Measurements from ENCODE around the gene CHST8. TPM values are rescaled to one million over a fixed set of nuclear protein-coding genes. Genes with fewer than 3 reads are reported as not detected.

CHST8 gene
- polyA plus RNA-seq, 1 of the 3 experiments (the other 2 are of a cell fraction), result 0.05 TPM

GRCh38 chr19:33669376-33669775 is 47.6 kb downstream of the CHST8 start:
- Histone ChIP-seq H3K4me3 (ENCODE audit: low read depth in 2 of 2, low read length in 1 of 2) (no peak overlapping the region), H3K36me3 (replicated peaks in 1 of 2; ENCODE audit: control insufficient read depth in 1 of 2, insufficient read depth in 2 of 2, low read length in 1 of 2) (no peaks in the 10 kb centered on the region), H3K79me2 (ENCODE audit: insufficient read depth) (no peaks in the 10 kb centered on the region), H3K27ac (ENCODE audit: low read depth in 2 of 2, low read length in 1 of 2) (no peak overlapping the region), H2AFZ (ENCODE audit: low read depth) (no peak overlapping the region), H3K9ac (no peak overlapping the region), H3K4me1 (ENCODE audit: control insufficient read depth in 1 of 2, insufficient read depth in 2 of 2, low read depth in 1 of 2, low read length in 1 of 2) (peaks cover 0 to 37% of the 10 kb centered on the region in 2 experiments; a peak in 2 of 4 replicates), H4K20me1 (ENCODE audit: insufficient read depth) (no peaks in the 10 kb centered on the region), H3F3A (replicated peaks; ENCODE audit: insufficient read depth) (no peaks in the 10 kb centered on the region), H3K9me2 (no peaks in the 10 kb centered on the region), H3K27me3 (ENCODE audit: insufficient read depth) (no peaks in the 10 kb centered on the region), H3K4me2 (no peak overlapping the region), H3K9me3 (no peaks in the 10 kb centered on the region)
- no peak for DNase-seq
- no peak for TF ChIP-seq MXI1 (IDR thresholded peaks at IDR 0.05; ENCODE audit: low read depth, low read length)
- no peak for TF ChIP-seq GATA2 (CRISPR knock-in tag; IDR thresholded peaks at IDR 0.05)
- TF ChIP-seq, protein P1, sequence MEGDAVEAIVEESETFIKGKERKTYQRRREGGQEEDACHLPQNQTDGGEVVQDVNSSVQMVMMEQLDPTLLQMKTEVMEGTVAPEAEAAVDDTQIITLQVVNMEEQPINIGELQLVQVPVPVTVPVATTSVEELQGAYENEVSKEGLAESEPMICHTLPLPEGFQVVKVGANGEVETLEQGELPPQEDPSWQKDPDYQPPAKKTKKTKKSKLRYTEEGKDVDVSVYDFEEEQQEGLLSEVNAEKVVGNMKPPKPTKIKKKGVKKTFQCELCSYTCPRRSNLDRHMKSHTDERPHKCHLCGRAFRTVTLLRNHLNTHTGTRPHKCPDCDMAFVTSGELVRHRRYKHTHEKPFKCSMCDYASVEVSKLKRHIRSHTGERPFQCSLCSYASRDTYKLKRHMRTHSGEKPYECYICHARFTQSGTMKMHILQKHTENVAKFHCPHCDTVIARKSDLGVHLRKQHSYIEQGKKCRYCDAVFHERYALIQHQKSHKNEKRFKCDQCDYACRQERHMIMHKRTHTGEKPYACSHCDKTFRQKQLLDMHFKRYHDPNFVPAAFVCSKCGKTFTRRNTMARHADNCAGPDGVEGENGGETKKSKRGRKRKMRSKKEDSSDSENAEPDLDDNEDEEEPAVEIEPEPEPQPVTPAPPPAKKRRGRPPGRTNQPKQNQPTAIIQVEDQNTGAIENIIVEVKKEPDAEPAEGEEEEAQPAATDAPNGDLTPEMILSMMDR (IDR thresholded peaks at IDR 0.05), result no peak
- no peak for TF ChIP-seq RXRA (IDR thresholded peaks at IDR 0.05; ENCODE audit: borderline replicate concordance, low read depth)
- TF ChIP-seq FOXM1 (IDR thresholded peaks at IDR 0.05; ENCODE audit: low read depth), result no peak
- WGBS (ENCODE audit: low lambda C conversion rate), result 39% methylated on average over 5 of the region's 5 CpGs
- POLR2A ChIA-PET, result no interaction called here
- CTCF ChIA-PET, result interaction anchor here (0.8 kb wide), 1 partner anchor 239 kb away, joined by 3 read pairs; no protein-coding TSS in a partner anchor

- H3K4me3 ChIP-seq (ENCODE audit: low read depth in 2 of 2, low read length in 1 of 2), result no peak overlapping the region
- DNase-seq, result no peak
- no peak overlapping the region for H3K9ac ChIP-seq
- H3K36me3 ChIP-seq (replicated peaks in 1 of 2; ENCODE audit: control insufficient read depth in 1 of 2, insufficient read depth in 2 of 2, low read length in 1 of 2), result no peaks in the 10 kb centered on the region
- H3K79me2 ChIP-seq (ENCODE audit: insufficient read depth), result no peaks in the 10 kb centered on the region
- 38% methylated on average over 9 of the region's 9 CpGs for WGBS (ENCODE audit: low lambda C conversion rate)
- no peak overlapping the region for H2AFZ ChIP-seq (ENCODE audit: low read depth)
- no peaks in the 10 kb centered on the region for H4K20me1 ChIP-seq (ENCODE audit: insufficient read depth)
- CTCF ChIA-PET, result interaction anchor here (1.3 kb wide), 1 partner anchor 17 kb away, joined by 3 read pairs; no protein-coding TSS in a partner anchor
- TF ChIP-seq, protein P2, sequence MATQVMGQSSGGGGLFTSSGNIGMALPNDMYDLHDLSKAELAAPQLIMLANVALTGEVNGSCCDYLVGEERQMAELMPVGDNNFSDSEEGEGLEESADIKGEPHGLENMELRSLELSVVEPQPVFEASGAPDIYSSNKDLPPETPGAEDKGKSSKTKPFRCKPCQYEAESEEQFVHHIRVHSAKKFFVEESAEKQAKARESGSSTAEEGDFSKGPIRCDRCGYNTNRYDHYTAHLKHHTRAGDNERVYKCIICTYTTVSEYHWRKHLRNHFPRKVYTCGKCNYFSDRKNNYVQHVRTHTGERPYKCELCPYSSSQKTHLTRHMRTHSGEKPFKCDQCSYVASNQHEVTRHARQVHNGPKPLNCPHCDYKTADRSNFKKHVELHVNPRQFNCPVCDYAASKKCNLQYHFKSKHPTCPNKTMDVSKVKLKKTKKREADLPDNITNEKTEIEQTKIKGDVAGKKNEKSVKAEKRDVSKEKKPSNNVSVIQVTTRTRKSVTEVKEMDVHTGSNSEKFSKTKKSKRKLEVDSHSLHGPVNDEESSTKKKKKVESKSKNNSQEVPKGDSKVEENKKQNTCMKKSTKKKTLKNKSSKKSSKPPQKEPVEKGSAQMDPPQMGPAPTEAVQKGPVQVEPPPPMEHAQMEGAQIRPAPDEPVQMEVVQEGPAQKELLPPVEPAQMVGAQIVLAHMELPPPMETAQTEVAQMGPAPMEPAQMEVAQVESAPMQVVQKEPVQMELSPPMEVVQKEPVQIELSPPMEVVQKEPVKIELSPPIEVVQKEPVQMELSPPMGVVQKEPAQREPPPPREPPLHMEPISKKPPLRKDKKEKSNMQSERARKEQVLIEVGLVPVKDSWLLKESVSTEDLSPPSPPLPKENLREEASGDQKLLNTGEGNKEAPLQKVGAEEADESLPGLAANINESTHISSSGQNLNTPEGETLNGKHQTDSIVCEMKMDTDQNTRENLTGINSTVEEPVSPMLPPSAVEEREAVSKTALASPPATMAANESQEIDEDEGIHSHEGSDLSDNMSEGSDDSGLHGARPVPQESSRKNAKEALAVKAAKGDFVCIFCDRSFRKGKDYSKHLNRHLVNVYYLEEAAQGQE (IDR thresholded peaks at IDR 0.05; ENCODE audit: low read depth, low read length), result no peak
- TF ChIP-seq RFX5 (IDR thresholded peaks at IDR 0.05; ENCODE audit: low read length) (no peak), IRF3 (IDR thresholded peaks at IDR 0.05; ENCODE audit: low read depth, low read length) (no peak), NRF1 (IDR thresholded peaks at IDR 0.05; ENCODE audit: low read depth, low read length) (no peak), FOSL2 (IDR thresholded peaks at IDR 0.05; ENCODE audit: borderline replicate concordance, low read depth) (no peak), EP300 (IDR thresholded peaks at IDR 0.05; ENCODE audit: borderline replicate concordance in 1 of 2, low read depth in 1 of 2, low read length in 1 of 2) (no peak)
- TF ChIP-seq, protein P3, sequence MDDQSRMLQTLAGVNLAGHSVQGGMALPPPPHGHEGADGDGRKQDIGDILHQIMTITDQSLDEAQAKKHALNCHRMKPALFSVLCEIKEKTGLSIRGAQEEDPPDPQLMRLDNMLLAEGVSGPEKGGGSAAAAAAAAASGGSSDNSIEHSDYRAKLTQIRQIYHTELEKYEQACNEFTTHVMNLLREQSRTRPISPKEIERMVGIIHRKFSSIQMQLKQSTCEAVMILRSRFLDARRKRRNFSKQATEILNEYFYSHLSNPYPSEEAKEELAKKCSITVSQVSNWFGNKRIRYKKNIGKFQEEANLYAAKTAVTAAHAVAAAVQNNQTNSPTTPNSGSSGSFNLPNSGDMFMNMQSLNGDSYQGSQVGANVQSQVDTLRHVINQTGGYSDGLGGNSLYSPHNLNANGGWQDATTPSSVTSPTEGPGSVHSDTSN (IDR thresholded peaks at IDR 0.05), result no peak
- no peaks in the 10 kb centered on the region for H3F3A ChIP-seq (replicated peaks; ENCODE audit: insufficient read depth)
- H3K27me3 ChIP-seq (ENCODE audit: insufficient read depth), result no peaks in the 10 kb centered on the region
- POLR2A ChIA-PET, result no interaction called here
- H3K27ac ChIP-seq (ENCODE audit: low read depth in 2 of 2, low read length in 1 of 2), result no peak overlapping the region
- no peaks in the 10 kb centered on the region for H3K9me2 ChIP-seq
- no peak overlapping the region for H3K4me2 ChIP-seq
- no peaks in the 10 kb centered on the region for H3K9me3 ChIP-seq
- peaks cover 0 to 47% of the 10 kb centered on the region in 2 experiments; a peak in 2 of 4 replicates for H3K4me1 ChIP-seq (ENCODE audit: control insufficient read depth in 1 of 2, insufficient read depth in 2 of 2, low read depth in 1 of 2, low read length in 1 of 2)
Measured at GRCh38 chr19:33670398-33670797, 48.6 kb downstream of the CHST8 start.

Measured in SK-N-SH (cell line).